GOT3 (cell line): ENCODE measurements around the gene RAB31.

Experiments used
- DNase-seq: peaks from one replicate; lab custom pipeline; 2025; ENCODE audit warnings: mixed read lengths; lab: John Stamatoyannopoulos, UW

Gene RAB31

GRCh38 chr18:9694174-9694573 lies 13.9 kb upstream of the RAB31 start:
- no peak for DNase-seq

GRCh38 chr18:9694952-9695495 lies 13.1 kb upstream of the RAB31 start:
- DNase-seq = no peak

- DNase-seq = no peak
Observed at GRCh38 chr18:9695605-9696004, 12.5 kb upstream of the RAB31 start.

GRCh38 chr18:9696112-9696511 lies 12.0 kb upstream of the RAB31 start:
- no peak for DNase-seq

GRCh38 chr18:9696701-9697100 lies 11.4 kb upstream of the RAB31 start:
- DNase-seq = no peak

- no peak for DNase-seq
Observed at GRCh38 chr18:9697121-9697520, 11.0 kb upstream of the RAB31 start.

GRCh38 chr18:9698497-9698896 lies 9.6 kb upstream of the RAB31 start:
- DNase-seq = no peak

GRCh38 chr18:9700261-9700796 lies 7.8 kb upstream of the RAB31 start:
- no peak for DNase-seq

GRCh38 chr18:9701609-9702349 lies 6.3 kb upstream of the RAB31 start:
- no peak for DNase-seq

GRCh38 chr18:9704233-9705118 lies 3.6 kb upstream of the RAB31 start:
- no peak for DNase-seq

- no peak for DNase-seq
Observed at GRCh38 chr18:9705183-9705829, 2.8 kb upstream of the RAB31 start.

GRCh38 chr18:9706081-9706935 lies 1.8 kb upstream of the RAB31 start:
- no peak for DNase-seq

GRCh38 chr18:9707381-9708056 lies 582 bp upstream of the RAB31 start:
- DNase-seq = no peak

- no peak for DNase-seq
Observed at GRCh38 chr18:9708434-9709303, 568 bp downstream of the RAB31 start.

GRCh38 chr18:9709304-9709877 lies 1.3 kb downstream of the RAB31 start:
- no peak for DNase-seq

GRCh38 chr18:9710037-9710436 lies 1.9 kb downstream of the RAB31 start:
- DNase-seq = no peak

- no peak for DNase-seq
Observed at GRCh38 chr18:9711361-9712129, 3.4 kb downstream of the RAB31 start.

GRCh38 chr18:9712130-9712577 lies 4.1 kb downstream of the RAB31 start:
- no peak for DNase-seq
